Vagina (tissue), 2 donors: ENCODE data around the gene HCN3. TPM values are rescaled to one million over a fixed set of nuclear protein-coding genes. Genes with fewer than 3 reads are reported as not detected.
A peak's percentile ranks its signal among the peaks of the same experiment; 100 is the strongest.

Experiments used
- DNase-seq, 2 donors: peaks; one replicate each; pipeline ENCODE4 v3.0.0-alpha.2; 2017; ENCODE audit errors: extremely low spot score in 2 of 2
- H3K27ac ChIP-seq: fragments of 200-600 bp; sonication (generic); one replicate; pipeline ENCODE4 v1.5.1; 2019
- H3K27me3 ChIP-seq: fragments of 200-600 bp; sonication (generic); one replicate; pipeline ENCODE4 v1.5.1; 2019
- H3K36me3 ChIP-seq, 2 donors: fragments of 200-600 bp; sonication (generic); one replicate each; pipeline ENCODE4 v1.5.1; 2017 to 2019
- H3K4me1 ChIP-seq: fragments of 200-600 bp; sonication (generic); one replicate; pipeline ENCODE4 v1.5.1; 2019
- H3K4me3 ChIP-seq, 2 donors: fragments of 200-600 bp; sonication (generic); 1 replicate in 1 of 2; 2 replicates in 1 of 2; pipeline ENCODE4 v1.5.1; 2016 to 2019
- H3K9me3 ChIP-seq: fragments of 200-600 bp; sonication (generic); one replicate; pipeline ENCODE4 v1.5.1; 2019
- POLR2A ChIP-seq, 2 donors: fragments of 450-650 bp; IDR thresholded peaks; one replicate each; pipeline ENCODE4 v1.6.1; 2017; ENCODE audit warnings: antibody characterized with exemption in 2 of 2, mild to moderate bottlenecking in 2 of 2, moderate library complexity in 2 of 2
- POLR2AphosphoS5 ChIP-seq, 2 donors: sonication (generic); formaldehyde crosslinking; IDR thresholded peaks; one replicate each; pipeline ENCODE4 v1.9.0; 2017; ENCODE audit warnings: antibody characterized with exemption in 2 of 2, mild to moderate bottlenecking in 2 of 2, low read depth in 1 of 2; ENCODE audit not compliant: insufficient read depth in 1 of 2
- intact Hi-C: fragments of 100-400 bp; cut with DNase I; formaldehyde crosslinking; loops from one replicate; pipeline ENCODE4 v1.15.1; 2023
- total RNA-seq: library from RNA; depleted of rRNA; stranded (reverse); fragments of >200 nt; gene quantifications from one replicate; pipeline ENCODE4 v1.2.3, GENCODE V29; 2016
- TF ChIP-seq, protein P1 (sequence below), 3 experiments: fragments of 450-650 bp in 2 of 3; fragments of 200-600 bp in 1 of 3; sonication (generic) in 1 of 3; IDR thresholded peaks; one replicate each; pipeline ENCODE4 v1.5.1; 2017 to 2019; ENCODE audit warnings: antibody characterized with exemption in 3 of 3, mild to moderate bottlenecking in 2 of 3, moderate library complexity in 2 of 3

The HCN3 gene
- total RNA-seq, 1 donor from 2014 or later = 4.2 TPM

- TF ChIP-seq POLR2AphosphoS5 (IDR thresholded peaks at IDR 0.05; ENCODE audit: insufficient read depth in 1 of 2, low read depth in 1 of 2) (no peak), POLR2A (IDR thresholded peaks at IDR 0.05) (no peak)
- TF ChIP-seq, protein P1, sequence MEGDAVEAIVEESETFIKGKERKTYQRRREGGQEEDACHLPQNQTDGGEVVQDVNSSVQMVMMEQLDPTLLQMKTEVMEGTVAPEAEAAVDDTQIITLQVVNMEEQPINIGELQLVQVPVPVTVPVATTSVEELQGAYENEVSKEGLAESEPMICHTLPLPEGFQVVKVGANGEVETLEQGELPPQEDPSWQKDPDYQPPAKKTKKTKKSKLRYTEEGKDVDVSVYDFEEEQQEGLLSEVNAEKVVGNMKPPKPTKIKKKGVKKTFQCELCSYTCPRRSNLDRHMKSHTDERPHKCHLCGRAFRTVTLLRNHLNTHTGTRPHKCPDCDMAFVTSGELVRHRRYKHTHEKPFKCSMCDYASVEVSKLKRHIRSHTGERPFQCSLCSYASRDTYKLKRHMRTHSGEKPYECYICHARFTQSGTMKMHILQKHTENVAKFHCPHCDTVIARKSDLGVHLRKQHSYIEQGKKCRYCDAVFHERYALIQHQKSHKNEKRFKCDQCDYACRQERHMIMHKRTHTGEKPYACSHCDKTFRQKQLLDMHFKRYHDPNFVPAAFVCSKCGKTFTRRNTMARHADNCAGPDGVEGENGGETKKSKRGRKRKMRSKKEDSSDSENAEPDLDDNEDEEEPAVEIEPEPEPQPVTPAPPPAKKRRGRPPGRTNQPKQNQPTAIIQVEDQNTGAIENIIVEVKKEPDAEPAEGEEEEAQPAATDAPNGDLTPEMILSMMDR (IDR thresholded peaks at IDR 0.05) = no peak
- Histone ChIP-seq H3K9me3 (no peaks in the 10 kb centered on the region), H3K27ac (no peak overlapping the region), H3K4me3 (no peak overlapping the region), H3K36me3 (peaks cover 5 to 64% of the 10 kb centered on the region in 2 donors), H3K4me1 (peaks cover 22% of the 10 kb centered on the region), H3K27me3 (no peaks in the 10 kb centered on the region)
- intact Hi-C loops = no loop called here
- no peak for DNase-seq
Measured at GRCh38 chr1:155269381-155269780, 7.9 kb upstream of the HCN3 start.

GRCh38 chr1:155272466-155273342 lies 4.6 kb upstream of the HCN3 start:
- intact Hi-C loops = no loop called here
- peak overlapping the region; percentile 81 to 83 for H3K4me3 ChIP-seq
- no peak for DNase-seq
- H3K27me3 ChIP-seq = no peaks in the 10 kb centered on the region
- peaks cover 24% of the 10 kb centered on the region for H3K4me1 ChIP-seq
- TF ChIP-seq POLR2AphosphoS5 (IDR thresholded peaks at IDR 0.05; ENCODE audit: insufficient read depth in 1 of 2, low read depth in 1 of 2) (no peak), POLR2A (IDR thresholded peaks at IDR 0.05) (no peak)
- TF ChIP-seq, protein P1 (IDR thresholded peaks at IDR 0.05) = no peak
- H3K9me3 ChIP-seq = no peaks in the 10 kb centered on the region
- H3K27ac ChIP-seq = peak overlapping the region; percentile 93
- H3K36me3 ChIP-seq = peaks cover 5 to 32% of the 10 kb centered on the region in 2 donors

DNA sequence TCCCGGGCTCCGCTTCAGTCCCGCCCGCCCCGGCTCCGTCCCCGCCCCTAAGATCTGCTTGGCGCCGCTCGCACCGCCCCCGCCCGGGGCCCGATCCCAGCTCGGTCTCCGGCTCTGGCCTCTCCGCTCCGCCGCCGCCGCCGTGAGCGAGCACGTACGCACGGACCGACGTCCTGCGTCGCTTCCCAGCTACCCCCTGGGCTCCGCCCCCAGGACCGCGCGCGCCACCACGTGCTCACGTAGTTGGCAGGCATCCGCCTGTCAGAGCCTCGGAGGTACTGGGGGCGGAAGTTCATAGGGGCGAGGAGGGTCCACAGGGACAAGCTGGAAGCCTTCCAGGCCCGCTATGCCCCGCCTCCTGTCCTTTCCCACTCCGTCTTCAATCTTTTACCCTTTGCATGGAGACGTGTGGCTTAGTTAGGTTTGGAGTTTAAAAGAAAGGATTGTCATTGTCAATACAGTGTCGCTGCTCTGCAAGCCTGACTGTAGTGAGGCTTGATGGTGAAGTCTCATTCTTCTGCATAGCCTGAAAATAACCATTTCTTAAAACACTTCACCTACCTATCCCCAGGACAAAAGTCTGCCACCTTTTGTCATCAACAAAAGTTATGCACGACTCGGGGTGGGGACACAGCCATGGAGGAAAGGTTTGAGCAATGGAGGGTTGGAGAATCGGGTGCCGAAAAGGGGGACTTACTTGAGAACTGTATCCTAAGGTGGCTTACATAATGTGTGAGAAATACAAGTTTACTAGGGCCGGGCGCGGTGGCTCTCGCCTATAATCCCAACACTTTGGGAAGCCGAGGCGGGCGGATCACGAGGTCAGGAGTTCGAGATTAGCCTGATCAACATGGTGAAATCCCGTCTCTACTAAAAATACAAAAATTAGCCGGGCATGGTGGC lies 3.7 kb upstream of the HCN3 start, which contains the start of gene CLK2:
Gene CLK2, minus strand, starts transcription at position 162 of the 903 bp plus-strand sequence. CDS start 2,527 bp downstream, outside the sequence.
- Histone ChIP-seq H3K4me3 (peak within 1 kb of the TSS; percentile 81 to 83), H3K36me3 (peaks cover 5 to 23% of the 10 kb centered on the region in 2 donors), H3K27me3 (no peaks in the 10 kb centered on the region), H3K9me3 (no peaks in the 10 kb centered on the region), H3K27ac (peak within 1 kb of the TSS; percentile 93), H3K4me1 (peaks cover 32% of the 10 kb centered on the region)
- DNase-seq = peak in 1 of 2 donors; percentile 95
- TF ChIP-seq, protein P1 (IDR thresholded peaks at IDR 0.05) = peak in 1 of 3 experiments; percentile 45
- peak in 1 of 2 donors; percentile 82 for TF ChIP-seq POLR2A (IDR thresholded peaks at IDR 0.05)
- TF ChIP-seq POLR2AphosphoS5 (IDR thresholded peaks at IDR 0.05; ENCODE audit: insufficient read depth in 1 of 2, low read depth in 1 of 2) = peak; percentile 93
- intact Hi-C loops = no loop called here

DNA sequence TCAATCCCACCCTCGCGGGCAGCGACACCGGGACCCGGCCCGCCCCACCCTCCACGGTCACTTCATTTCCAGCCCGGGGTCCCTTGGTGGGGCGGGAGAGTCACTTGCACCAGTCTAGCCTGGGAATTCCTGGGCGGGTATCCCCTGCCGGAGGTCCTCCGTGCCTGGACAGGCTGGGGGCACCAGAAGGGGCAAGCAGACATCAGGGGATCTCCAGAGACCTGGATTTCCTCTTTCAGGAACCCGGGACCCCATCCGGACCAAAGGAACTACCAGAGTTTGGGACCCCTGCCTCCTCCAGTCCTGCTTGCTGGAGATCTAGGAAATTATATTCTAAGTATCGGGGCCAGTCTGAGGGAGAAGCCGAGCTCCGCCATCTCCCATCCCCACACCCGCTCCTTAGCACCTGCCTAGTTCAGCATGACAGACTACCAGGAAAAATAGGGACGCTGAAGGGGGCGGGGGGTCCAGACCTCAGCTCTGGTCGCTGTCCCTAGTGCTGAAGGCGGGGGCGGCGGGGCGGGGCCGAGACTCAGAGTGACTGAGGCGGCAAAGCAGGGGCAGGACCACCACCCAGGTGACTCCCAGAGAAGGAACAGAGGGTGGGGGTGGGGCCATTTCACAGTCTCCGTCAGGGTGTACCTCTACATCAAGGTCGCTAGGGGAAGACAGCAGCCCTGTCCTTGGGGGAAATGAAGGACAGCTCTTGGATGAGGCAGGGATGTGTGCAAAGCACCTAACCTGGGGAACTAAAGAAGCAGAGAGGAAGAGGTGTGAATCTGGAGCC lies 832 bp downstream of the HCN3 start:
- no peak for DNase-seq
- H3K27ac ChIP-seq = peak overlapping the region; percentile 61
- TF ChIP-seq, protein P1 (IDR thresholded peaks at IDR 0.05) = peak in 1 of 3 experiments; percentile 16
- TF ChIP-seq POLR2AphosphoS5 (IDR thresholded peaks at IDR 0.05; ENCODE audit: insufficient read depth in 1 of 2, low read depth in 1 of 2) = no peak
- no peaks in the 10 kb centered on the region for H3K27me3 ChIP-seq
- H3K4me1 ChIP-seq = peaks cover 23% of the 10 kb centered on the region
- H3K9me3 ChIP-seq = no peaks in the 10 kb centered on the region
- no peaks in the 10 kb centered on the region for H3K36me3 ChIP-seq
- intact Hi-C loops = loop anchor here (5.0 kb wide), 1 partner anchor 44 kb away; the partner anchor contains the start of gene RUSC1
- peak overlapping the region; percentile 59 to 65 for H3K4me3 ChIP-seq
